KMS-11 (cell line): ENCODE results near the gene WDR47.

Experiments used
- H2AFZ ChIP-seq: fragments of 200-600 bp; sonication (generic); 2 replicates; pipeline ENCODE4 v1.6.1; 2016; ENCODE audit warnings: antibody characterized with exemption, mixed run types, low read depth
- H3K27ac ChIP-seq: fragments of 200-600 bp; sonication (generic); 2 replicates; pipeline ENCODE4 v1.6.1; 2016; ENCODE audit warnings: mild to moderate bottlenecking, mixed run types
- H3K27me3 ChIP-seq: fragments of 200-600 bp; sonication (generic); 2 replicates; pipeline ENCODE4 v1.6.1; 2017; ENCODE audit warnings: mild to moderate bottlenecking, low read depth, mixed run types, moderate library complexity; ENCODE audit not compliant: insufficient read depth
- H3K36me3 ChIP-seq: fragments of 200-600 bp; sonication (generic); 2 replicates; pipeline ENCODE4 v1.6.1; 2017; ENCODE audit warnings: mild to moderate bottlenecking, mixed run types; ENCODE audit not compliant: insufficient read depth
- H3K4me1 ChIP-seq: fragments of 200-600 bp; sonication (generic); 2 replicates; pipeline ENCODE4 v1.6.1; 2016; ENCODE audit warnings: mild to moderate bottlenecking, low read depth, mixed run types; ENCODE audit not compliant: poor library complexity, severe bottlenecking
- H3K4me2 ChIP-seq: fragments of 200-600 bp; sonication (generic); 2 replicates; pipeline ENCODE4 v1.7.0; 2016; ENCODE audit warnings: mild to moderate bottlenecking, mixed run types
- H3K4me3 ChIP-seq: fragments of 200-600 bp; sonication (generic); IDR thresholded peaks from 2 replicates; pipeline ENCODE4 v1.6.1; 2017; ENCODE audit warnings: low read depth, low read length, mixed read lengths; ENCODE audit not compliant: insufficient read depth
- H3K79me2 ChIP-seq: fragments of 200-600 bp; sonication (generic); 2 replicates; pipeline ENCODE4 v1.6.1; 2016; ENCODE audit warnings: low read depth, mixed run types; ENCODE audit not compliant: insufficient read depth
- H3K9ac ChIP-seq: fragments of 200-600 bp; sonication (generic); 2 replicates; pipeline ENCODE4 v1.6.1; 2016; ENCODE audit warnings: mild to moderate bottlenecking, mixed run types
- H4K20me1 ChIP-seq: fragments of 200-600 bp; sonication (generic); 2 replicates; pipeline ENCODE4 v1.6.1; 2016; ENCODE audit warnings: mild to moderate bottlenecking, mixed run types; ENCODE audit not compliant: insufficient read depth
- TF ChIP-seq, protein P1 (sequence below): fragments of 200-600 bp; sonication (generic); conservative IDR thresholded peaks from 2 replicates; pipeline ENCODE4 v1.6.1; 2017; ENCODE audit warnings: low read depth, mild to moderate bottlenecking, antibody characterized with exemption, low read length, moderate library complexity, mixed read lengths

The WDR47 gene

DNA sequence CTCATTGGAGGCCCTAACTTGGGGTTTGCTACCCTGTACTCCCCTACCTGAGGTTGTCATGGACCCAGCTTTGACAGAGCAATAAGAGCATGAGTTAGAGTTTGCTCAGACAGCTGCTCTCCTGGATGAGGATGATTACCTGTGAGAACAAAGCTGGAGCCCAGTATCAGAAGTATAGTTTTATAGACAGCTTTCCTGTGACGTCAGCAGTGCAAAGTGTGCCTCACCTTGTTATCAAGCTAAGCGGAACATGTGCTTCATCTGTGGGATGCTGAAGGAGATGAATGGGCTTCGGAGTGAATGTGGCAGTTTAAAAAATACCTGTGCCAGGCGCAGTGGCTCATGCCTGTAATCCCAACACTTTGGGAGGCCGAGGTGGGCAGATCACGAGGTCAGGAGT is 5.4 kb upstream of the WDR47 start:
- no peaks in the 10 kb centered on the region for H3K27me3 ChIP-seq
- H2AFZ ChIP-seq: no peak overlapping the region
- no peak overlapping the region for H3K4me3 ChIP-seq
- peaks cover 5% of the 10 kb centered on the region for H3K4me1 ChIP-seq
- TF ChIP-seq, protein P1, sequence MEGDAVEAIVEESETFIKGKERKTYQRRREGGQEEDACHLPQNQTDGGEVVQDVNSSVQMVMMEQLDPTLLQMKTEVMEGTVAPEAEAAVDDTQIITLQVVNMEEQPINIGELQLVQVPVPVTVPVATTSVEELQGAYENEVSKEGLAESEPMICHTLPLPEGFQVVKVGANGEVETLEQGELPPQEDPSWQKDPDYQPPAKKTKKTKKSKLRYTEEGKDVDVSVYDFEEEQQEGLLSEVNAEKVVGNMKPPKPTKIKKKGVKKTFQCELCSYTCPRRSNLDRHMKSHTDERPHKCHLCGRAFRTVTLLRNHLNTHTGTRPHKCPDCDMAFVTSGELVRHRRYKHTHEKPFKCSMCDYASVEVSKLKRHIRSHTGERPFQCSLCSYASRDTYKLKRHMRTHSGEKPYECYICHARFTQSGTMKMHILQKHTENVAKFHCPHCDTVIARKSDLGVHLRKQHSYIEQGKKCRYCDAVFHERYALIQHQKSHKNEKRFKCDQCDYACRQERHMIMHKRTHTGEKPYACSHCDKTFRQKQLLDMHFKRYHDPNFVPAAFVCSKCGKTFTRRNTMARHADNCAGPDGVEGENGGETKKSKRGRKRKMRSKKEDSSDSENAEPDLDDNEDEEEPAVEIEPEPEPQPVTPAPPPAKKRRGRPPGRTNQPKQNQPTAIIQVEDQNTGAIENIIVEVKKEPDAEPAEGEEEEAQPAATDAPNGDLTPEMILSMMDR: no peak
- no peak overlapping the region for H3K27ac ChIP-seq
- no peaks in the 10 kb centered on the region for H3K36me3 ChIP-seq
- H4K20me1 ChIP-seq: no peaks in the 10 kb centered on the region
- no peak overlapping the region for H3K9ac ChIP-seq
- H3K79me2 ChIP-seq: no peaks in the 10 kb centered on the region
- no peak overlapping the region for H3K4me2 ChIP-seq

DNA sequence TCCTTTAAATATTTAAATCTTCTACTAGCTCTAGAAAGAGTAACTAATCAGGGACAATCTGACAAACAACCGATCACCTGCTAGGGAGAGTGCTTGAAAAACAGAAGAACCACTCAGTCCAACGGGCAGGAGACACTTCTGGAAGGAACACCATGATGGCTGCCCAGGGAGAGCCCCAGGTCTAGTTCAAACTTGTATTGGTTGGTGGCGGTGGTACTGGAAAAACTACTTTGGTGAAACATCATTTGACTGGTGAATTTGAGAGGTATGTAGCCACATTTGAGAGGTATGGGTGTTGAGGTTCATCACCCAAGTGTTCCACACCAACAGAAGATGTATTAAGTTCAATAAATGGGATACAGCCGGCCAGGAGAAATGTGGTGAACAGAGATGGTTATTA is 4.8 kb upstream of the WDR47 start:
- Histone ChIP-seq H3K4me3 (no peak overlapping the region), H4K20me1 (no peaks in the 10 kb centered on the region), H3K9ac (no peak overlapping the region), H3K4me1 (peaks cover 5% of the 10 kb centered on the region), H3K27me3 (no peaks in the 10 kb centered on the region), H3K27ac (no peak overlapping the region), H3K4me2 (no peak overlapping the region), H3K36me3 (no peaks in the 10 kb centered on the region), H3K79me2 (no peaks in the 10 kb centered on the region), H2AFZ (no peak overlapping the region)
- TF ChIP-seq, protein P1: no peak

DNA sequence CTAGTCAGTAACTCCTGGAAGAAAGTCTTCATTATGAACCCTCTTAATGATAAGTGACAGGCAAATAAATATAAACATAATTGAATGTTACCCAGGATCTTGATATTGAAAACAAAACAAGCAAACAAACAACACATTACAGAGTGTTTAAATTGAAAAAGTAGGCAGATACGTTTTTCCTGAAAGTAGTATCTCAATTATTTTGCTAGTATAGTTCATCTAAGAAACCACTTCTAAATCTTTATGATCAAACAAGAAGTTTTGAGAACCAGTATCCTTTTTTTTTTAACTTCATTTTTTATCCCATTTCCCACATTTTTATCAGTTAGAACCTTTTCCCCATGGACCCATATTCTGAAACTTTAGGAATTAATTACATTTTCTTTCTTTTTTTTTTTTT is 3.7 kb upstream of the WDR47 start:
- Histone ChIP-seq H3K4me1 (peaks cover 7% of the 10 kb centered on the region), H3K27ac (no peak overlapping the region), H3K4me3 (no peak overlapping the region), H3K4me2 (no peak overlapping the region), H4K20me1 (no peaks in the 10 kb centered on the region), H3K36me3 (no peaks in the 10 kb centered on the region), H3K9ac (no peak overlapping the region), H3K79me2 (peaks cover 3% of the 10 kb centered on the region; the same call in 1 of the 2 replicates), H3K27me3 (no peaks in the 10 kb centered on the region), H2AFZ (no peak overlapping the region)
- TF ChIP-seq, protein P1: no peak

DNA sequence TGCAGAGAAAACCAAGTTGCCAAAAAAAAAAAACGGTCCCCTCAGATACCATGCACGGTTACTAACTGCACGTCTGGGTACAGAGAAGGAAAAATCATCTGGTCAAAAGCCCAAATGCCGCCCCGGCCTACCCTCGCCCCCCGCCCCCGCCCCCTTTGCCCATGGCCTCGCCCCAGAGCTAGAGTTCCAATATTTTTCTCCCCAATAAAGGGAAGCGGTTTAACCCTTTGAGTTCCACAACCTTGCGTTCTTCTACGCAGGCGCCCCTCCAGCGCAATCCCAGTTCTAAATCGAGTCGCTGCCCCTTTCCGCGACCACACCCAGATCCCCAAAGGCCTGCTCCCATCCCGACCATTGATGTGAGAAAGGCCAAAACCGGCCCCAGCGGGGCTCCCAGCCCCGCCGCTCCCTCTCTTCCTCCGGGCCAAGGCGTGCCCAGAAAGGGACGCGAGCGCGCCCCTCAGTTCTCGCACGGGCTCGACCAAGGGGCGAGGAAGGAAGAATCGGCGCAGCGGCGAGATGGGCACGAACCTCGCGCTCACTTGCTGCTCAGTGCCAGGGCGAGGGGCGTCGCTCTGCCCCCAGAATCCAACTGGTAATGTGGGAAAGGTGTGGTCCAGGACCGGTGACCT is 797 bp downstream of the WDR47 start:
- H3K79me2 ChIP-seq: peaks cover 15% of the 10 kb centered on the region
- H3K36me3 ChIP-seq: no peaks in the 10 kb centered on the region
- H4K20me1 ChIP-seq: no peaks in the 10 kb centered on the region
- H3K27ac ChIP-seq: peak overlapping the region; percentile 30
- H3K9ac ChIP-seq: peak overlapping the region; percentile 66
- TF ChIP-seq, protein P1: no peak
- H3K4me1 ChIP-seq: peaks cover 18% of the 10 kb centered on the region
- peak overlapping the region; percentile 77 for H2AFZ ChIP-seq
- no peak overlapping the region for H3K4me3 ChIP-seq
- peak overlapping the region; percentile 77 for H3K4me2 ChIP-seq
- H3K27me3 ChIP-seq: no peaks in the 10 kb centered on the region
